Measurements from ENCODE around the gene VWA8. TPM values are rescaled to one million over a fixed set of nuclear protein-coding genes. Genes with fewer than 3 reads are reported as not detected.

VWA8 gene
- total RNA-seq, 5 donors from 2014 or later (not counting 1 experiment from before 2014, with no cell fraction given) = 17.8 to 27.1 (median 22.9) TPM

DNA sequence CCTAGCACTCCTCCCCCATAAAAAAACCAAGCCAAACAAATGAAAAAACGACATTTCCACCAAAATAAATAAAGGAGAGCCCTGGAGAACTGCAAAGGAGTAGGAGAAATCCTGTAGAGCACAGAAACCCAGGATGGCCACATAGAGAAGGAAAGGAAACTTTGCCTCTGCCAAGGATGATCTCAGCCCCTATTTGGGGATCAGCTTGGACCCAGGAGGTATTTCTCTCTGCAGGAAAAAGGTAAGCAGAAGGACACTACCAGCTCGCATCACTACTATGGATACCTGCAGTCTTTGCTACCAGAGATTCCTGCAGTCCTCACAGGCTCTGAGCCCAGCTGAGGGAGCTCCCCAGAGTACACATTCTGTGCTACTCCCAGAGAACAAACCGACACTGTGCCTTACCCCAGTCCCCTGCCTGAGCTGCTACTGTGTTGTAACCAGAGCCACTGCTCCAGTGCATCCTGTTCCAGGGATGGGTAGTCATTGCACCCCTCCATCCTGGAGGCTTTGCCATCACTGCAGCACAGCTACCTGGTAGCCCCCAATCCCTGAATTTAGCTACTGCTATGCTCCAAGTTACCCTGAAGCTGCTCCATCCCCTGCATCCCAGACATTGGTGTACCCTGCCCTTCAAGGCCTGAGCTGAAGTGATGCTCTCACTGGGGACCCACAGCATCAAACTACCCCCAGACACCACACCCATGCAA is 41.7 kb downstream of the VWA8 start:
- Histone ChIP-seq H3K4me3 (ENCODE audit: control insufficient read depth in 1 of 2, extremely low read depth in 1 of 2, low read length in 1 of 2) (no peak overlapping the region), H3K9me3 (no peaks in the 10 kb centered on the region), H3K27me3 (replicated peaks in 1 of 2; ENCODE audit: control insufficient read depth in 2 of 2, extremely low read depth in 1 of 2, insufficient read depth in 2 of 2, low read length in 1 of 2) (no peaks in the 10 kb centered on the region), H3K27ac (ENCODE audit: low read length) (no peak overlapping the region), H3K36me3 (ENCODE audit: control insufficient read depth in 2 of 2, extremely low read depth in 1 of 2, insufficient read depth in 1 of 2, low read length in 1 of 2) (peaks cover 0 to 6% of the 10 kb centered on the region in 2 donors), H3K4me1 (ENCODE audit: control insufficient read depth in 1 of 2, extremely low read depth in 1 of 2, insufficient read depth in 2 of 2, low read length in 2 of 2) (peaks cover 10 to 23% of the 10 kb centered on the region in 2 experiments)
- Mint-ChIP-seq H3K4me1 (peaks cover 57 to 70% (median 64%) of the 10 kb centered on the region in 3 donors), H3K36me3 (peaks cover 30% of the 10 kb centered on the region), H3K4me3 (no peak overlapping the region), H3K27ac (no peak overlapping the region), H3K9me3 (peaks cover 5 to 8% (median 6%) of the 10 kb centered on the region in 3 donors), H3K27me3 (no peaks in the 10 kb centered on the region)
- ATAC-seq (replicated peaks in 1 of 4) (no peak), DNase-seq (no peak)
- ChIA-PET CTCF (no interaction called here), POLR2A (no interaction called here)
- 100% methylated on average over 2 of the region's 3 CpGs for WGBS (ENCODE audit: insufficient coverage)

GRCh38 chr13:41917641-41918040 is 43.3 kb downstream of the VWA8 start:
- H3K9me3 ChIP-seq = no peaks in the 10 kb centered on the region
- peak in 1 of 35 experiments; percentile 30 for DNase-seq

GRCh38 chr13:41916173-41916954 is 44.5 kb downstream of the VWA8 start:
- H3K36me3 ChIP-seq (ENCODE audit: control insufficient read depth in 2 of 2, extremely low read depth in 1 of 2, insufficient read depth in 1 of 2, low read length in 1 of 2) = no peaks in the 10 kb centered on the region
- H3K9me3 Mint-ChIP-seq = no peaks in the 10 kb centered on the region
- H3K27me3 Mint-ChIP-seq = no peaks in the 10 kb centered on the region
- H3K4me1 Mint-ChIP-seq = peaks cover 50 to 58% (median 54%) of the 10 kb centered on the region in 3 donors
- peaks cover 7% of the 10 kb centered on the region for H3K36me3 Mint-ChIP-seq
- ChIA-PET CTCF (interaction anchor here in 1 of 2 donors (1.2 kb wide), 1 partner anchor 16 kb away, joined by 3 read pairs; no protein-coding TSS in a partner anchor), POLR2A (no interaction called here)
- peak overlapping the region; percentile 27 for H3K27ac ChIP-seq (ENCODE audit: low read length)
- H3K27ac Mint-ChIP-seq = peak overlapping the region; percentile 2 to 66
- DNase-seq = peak in 1 of 35 experiments; percentile 33
- 8% methylated on average over 2 of the region's 5 CpGs for WGBS (ENCODE audit: insufficient coverage)
- peaks cover 10 to 23% of the 10 kb centered on the region in 2 experiments for H3K4me1 ChIP-seq (ENCODE audit: control insufficient read depth in 1 of 2, extremely low read depth in 1 of 2, insufficient read depth in 2 of 2, low read length in 2 of 2)
- no peaks in the 10 kb centered on the region for H3K9me3 ChIP-seq
- no peaks in the 10 kb centered on the region for H3K27me3 ChIP-seq (replicated peaks in 1 of 2; ENCODE audit: control insufficient read depth in 2 of 2, extremely low read depth in 1 of 2, insufficient read depth in 2 of 2, low read length in 1 of 2)
- H3K4me3 Mint-ChIP-seq = peak overlapping the region; percentile 9 to 39 (median 14)
- H3K4me3 ChIP-seq (ENCODE audit: control insufficient read depth in 1 of 2, extremely low read depth in 1 of 2, low read length in 1 of 2) = no peak overlapping the region
- peak; percentile 81 to 86 (median 84) for ATAC-seq (replicated peaks in 1 of 4)

More at GRCh38 chr13:41917641-41918040, 43.3 kb downstream of the VWA8 start:
- peak overlapping the region in 2 of 3 donors; percentile 22 to 26 for H3K4me3 Mint-ChIP-seq
- POLR2A ChIA-PET = interaction anchor here in 1 of 2 donors (0.5 kb wide), 1 partner anchor 131 kb away, joined by 3 read pairs; the partner anchor contains the start of gene DGKH
- peak; percentile 59 to 83 (median 81) for ATAC-seq (replicated peaks in 1 of 4)
- CTCF ChIA-PET = no interaction called here
- H3K4me1 ChIP-seq (ENCODE audit: control insufficient read depth in 1 of 2, extremely low read depth in 1 of 2, insufficient read depth in 2 of 2, low read length in 2 of 2) = peaks cover 10 to 23% of the 10 kb centered on the region in 2 experiments
- H3K4me3 ChIP-seq (ENCODE audit: control insufficient read depth in 1 of 2, extremely low read depth in 1 of 2, low read length in 1 of 2) = no peak overlapping the region
- H3K9me3 Mint-ChIP-seq = no peaks in the 10 kb centered on the region
- no peaks in the 10 kb centered on the region for H3K36me3 ChIP-seq (ENCODE audit: control insufficient read depth in 2 of 2, extremely low read depth in 1 of 2, insufficient read depth in 1 of 2, low read length in 1 of 2)
- peak overlapping the region; percentile 3 to 73 for H3K27ac Mint-ChIP-seq
- no peaks in the 10 kb centered on the region for H3K27me3 Mint-ChIP-seq
- H3K27ac ChIP-seq (ENCODE audit: low read length) = no peak overlapping the region
- no CpG with 5 or more reads among the region's 1 CpG for WGBS (ENCODE audit: insufficient coverage)
- no peaks in the 10 kb centered on the region for H3K27me3 ChIP-seq (replicated peaks in 1 of 2; ENCODE audit: control insufficient read depth in 2 of 2, extremely low read depth in 1 of 2, insufficient read depth in 2 of 2, low read length in 1 of 2)
- H3K36me3 Mint-ChIP-seq = peaks cover 15% of the 10 kb centered on the region
- H3K4me1 Mint-ChIP-seq = peaks cover 55 to 64% (median 60%) of the 10 kb centered on the region in 3 donors

DNA sequence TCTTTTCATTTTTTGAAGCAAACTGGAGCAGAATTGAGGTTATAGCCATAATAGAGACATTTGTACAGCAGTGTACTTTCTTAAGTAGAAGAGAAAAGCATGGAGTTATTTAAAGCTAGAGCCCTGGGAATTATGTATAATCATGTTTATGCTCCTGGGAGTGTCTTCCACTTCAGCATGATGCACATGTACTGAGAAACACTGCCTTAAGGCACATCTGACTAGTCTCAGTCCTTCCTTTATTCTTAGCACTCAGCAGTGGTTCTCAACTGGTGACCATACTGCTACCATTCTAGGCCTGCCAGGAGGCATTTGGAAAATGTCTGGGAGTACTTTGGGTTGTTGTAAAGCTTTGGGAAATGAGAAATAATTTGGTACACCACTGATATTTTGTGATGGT is 45.8 kb downstream of the VWA8 start:
- Mint-ChIP-seq H3K27me3 (no peaks in the 10 kb centered on the region), H3K9me3 (no peaks in the 10 kb centered on the region), H3K4me3 (no peak overlapping the region), H3K27ac (no peak overlapping the region), H3K36me3 (peaks cover under 1% of the 10 kb centered on the region), H3K4me1 (peaks cover 39 to 47% (median 42%) of the 10 kb centered on the region in 3 donors)
- Histone ChIP-seq H3K9me3 (no peaks in the 10 kb centered on the region), H3K4me1 (ENCODE audit: control insufficient read depth in 1 of 2, extremely low read depth in 1 of 2, insufficient read depth in 2 of 2, low read length in 2 of 2) (peaks cover 10 to 23% of the 10 kb centered on the region in 2 experiments), H3K36me3 (ENCODE audit: control insufficient read depth in 2 of 2, extremely low read depth in 1 of 2, insufficient read depth in 1 of 2, low read length in 1 of 2) (peaks cover 0 to 6% of the 10 kb centered on the region in 2 donors), H3K4me3 (ENCODE audit: control insufficient read depth in 1 of 2, extremely low read depth in 1 of 2, low read length in 1 of 2) (no peak overlapping the region), H3K27me3 (replicated peaks in 1 of 2; ENCODE audit: control insufficient read depth in 2 of 2, extremely low read depth in 1 of 2, insufficient read depth in 2 of 2, low read length in 1 of 2) (no peaks in the 10 kb centered on the region), H3K27ac (ENCODE audit: low read length) (no peak overlapping the region)
- ATAC-seq (replicated peaks in 1 of 4) (no peak), DNase-seq (no peak)
- POLR2A ChIA-PET = no interaction called here
- CTCF ChIA-PET = interaction anchor here in 1 of 2 donors (0.5 kb wide), 1 partner anchor 120 kb away, joined by 4 read pairs; no protein-coding TSS in a partner anchor

DNA sequence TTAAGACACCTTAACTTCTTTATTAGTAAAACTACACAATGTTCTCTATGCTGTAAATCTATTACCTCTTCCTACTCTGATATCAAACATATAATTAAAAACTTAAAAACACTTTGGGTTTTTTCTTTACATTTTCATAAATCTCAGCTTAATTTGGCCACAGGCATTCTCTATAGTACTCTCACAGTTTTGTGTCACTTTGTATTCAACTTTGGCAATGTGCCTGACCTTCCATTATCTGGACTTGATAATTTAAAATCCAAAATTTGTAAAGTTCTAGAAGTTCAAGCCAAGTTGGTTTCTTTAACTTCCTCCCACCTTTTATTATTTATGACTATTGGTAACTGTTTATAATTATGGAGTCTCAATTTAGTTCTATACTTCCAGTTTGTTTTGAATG is 46.4 kb downstream of the VWA8 start:
- no peaks in the 10 kb centered on the region for H3K9me3 Mint-ChIP-seq
- ChIA-PET CTCF (interaction anchor here in 1 of 2 donors (0.6 kb wide), 1 partner anchor 1033 kb away, joined by 8 read pairs; no protein-coding TSS in a partner anchor), POLR2A (interaction anchor here in 1 of 2 donors (0.5 kb wide), 1 partner anchor 56 kb away, joined by 7 read pairs; no protein-coding TSS in a partner anchor)
- H3K36me3 Mint-ChIP-seq = peaks cover 5% of the 10 kb centered on the region
- Histone ChIP-seq H3K27ac (ENCODE audit: low read length) (no peak overlapping the region), H3K4me1 (ENCODE audit: control insufficient read depth in 1 of 2, extremely low read depth in 1 of 2, insufficient read depth in 2 of 2, low read length in 2 of 2) (peaks cover 10 to 23% of the 10 kb centered on the region in 2 experiments), H3K4me3 (ENCODE audit: control insufficient read depth in 1 of 2, extremely low read depth in 1 of 2, low read length in 1 of 2) (no peak overlapping the region), H3K27me3 (replicated peaks in 1 of 2; ENCODE audit: control insufficient read depth in 2 of 2, extremely low read depth in 1 of 2, insufficient read depth in 2 of 2, low read length in 1 of 2) (no peaks in the 10 kb centered on the region), H3K36me3 (ENCODE audit: control insufficient read depth in 2 of 2, extremely low read depth in 1 of 2, insufficient read depth in 1 of 2, low read length in 1 of 2) (peaks cover 0 to 10% of the 10 kb centered on the region in 2 donors), H3K9me3 (no peaks in the 10 kb centered on the region)
- H3K27me3 Mint-ChIP-seq = no peaks in the 10 kb centered on the region
- ATAC-seq (replicated peaks in 1 of 4) (no peak), DNase-seq (no peak)
- H3K4me1 Mint-ChIP-seq = peaks cover 36 to 42% (median 37%) of the 10 kb centered on the region in 3 donors
- no peak overlapping the region for H3K4me3 Mint-ChIP-seq
- no peak overlapping the region for H3K27ac Mint-ChIP-seq

GRCh38 chr13:41909506-41909905 is 51.4 kb downstream of the VWA8 start:
- Histone ChIP-seq H3K4me3 (ENCODE audit: control insufficient read depth in 1 of 2, extremely low read depth in 1 of 2, low read length in 1 of 2) (no peak overlapping the region), H3K27ac (ENCODE audit: low read length) (no peak overlapping the region), H3K4me1 (ENCODE audit: control insufficient read depth in 1 of 2, extremely low read depth in 1 of 2, insufficient read depth in 2 of 2, low read length in 2 of 2) (no peaks in the 10 kb centered on the region), H3K9me3 (no peaks in the 10 kb centered on the region), H3K36me3 (ENCODE audit: control insufficient read depth in 2 of 2, extremely low read depth in 1 of 2, insufficient read depth in 1 of 2, low read length in 1 of 2) (peaks cover 0 to 15% of the 10 kb centered on the region in 2 donors), H3K27me3 (replicated peaks in 1 of 2; ENCODE audit: control insufficient read depth in 2 of 2, extremely low read depth in 1 of 2, insufficient read depth in 2 of 2, low read length in 1 of 2) (no peaks in the 10 kb centered on the region)
- ATAC-seq (replicated peaks in 1 of 4) (no peak), DNase-seq (no peak)
- H3K4me1 Mint-ChIP-seq = peaks cover 0 to 5% (median 4%) of the 10 kb centered on the region in 3 donors
- H3K27me3 Mint-ChIP-seq = no peaks in the 10 kb centered on the region
- H3K4me3 Mint-ChIP-seq = no peak overlapping the region
- H3K36me3 Mint-ChIP-seq = peaks cover 25% of the 10 kb centered on the region
- ChIA-PET CTCF (interaction anchor here in 1 of 2 donors (0.6 kb wide), 1 partner anchor 45 kb away, joined by 6 read pairs; no protein-coding TSS in a partner anchor), POLR2A (no interaction called here)
- H3K27ac Mint-ChIP-seq = no peak overlapping the region
- no CpG with 5 or more reads among the region's 2 CpGs for WGBS (ENCODE audit: insufficient coverage)
- H3K9me3 Mint-ChIP-seq = no peaks in the 10 kb centered on the region

Measured in T-cell (primary cell).